Mesenchymal stem cell (in vitro differentiated cells and primary cell): Measurements from ENCODE around the gene SATB1.
A peak's percentile ranks its signal among the peaks of the same experiment; 100 is the strongest.

ENCODE experiments used
- DNase-seq: peaks from one replicate; pipeline ENCODE4 v3.0.0-alpha.2; 2013
- H2AFZ ChIP-seq: one replicate; pipeline ENCODE4 v1.6.1; 2013; ENCODE audit warnings: low read depth, mild to moderate bottlenecking, control low read depth, inconsistent platforms, low read length, moderate library complexity
- H2AK5ac ChIP-seq: 2 replicates; pipeline ENCODE4 v1.6.1; 2013; ENCODE audit warnings: low read length, moderate library complexity, mild to moderate bottlenecking, inconsistent platforms; ENCODE audit not compliant: severe bottlenecking
- H2BK120ac ChIP-seq: one replicate; pipeline ENCODE4 v1.6.1; 2013; ENCODE audit warnings: low read depth, mild to moderate bottlenecking, inconsistent platforms, low read length, moderate library complexity
- H2BK12ac ChIP-seq, 2 experiments: one replicate each; pipeline ENCODE4 v1.6.1; 2013; ENCODE audit warnings: inconsistent platforms in 2 of 2, low read length in 2 of 2, mild to moderate bottlenecking in 2 of 2, moderate library complexity in 2 of 2, control low read depth in 1 of 2
- H2BK15ac ChIP-seq: one replicate; pipeline ENCODE4 v1.6.1; 2013; ENCODE audit warnings: mild to moderate bottlenecking, low read depth, inconsistent platforms; ENCODE audit not compliant: poor library complexity, severe bottlenecking
- H2BK5ac ChIP-seq: 2 replicates; pipeline ENCODE4 v1.6.1; 2013; ENCODE audit warnings: low read depth, mild to moderate bottlenecking, low read length, control low read depth, inconsistent platforms; ENCODE audit not compliant: poor library complexity, severe bottlenecking
- H3K14ac ChIP-seq, 2 experiments: one replicate each; pipeline ENCODE4 v1.6.1; 2013; ENCODE audit warnings: inconsistent platforms in 2 of 2, low read length in 2 of 2, control low read depth in 1 of 2, mild to moderate bottlenecking in 1 of 2, moderate library complexity in 1 of 2
- H3K18ac ChIP-seq, 2 experiments: one replicate each; pipeline ENCODE4 v1.6.1; 2013; ENCODE audit warnings: inconsistent platforms in 2 of 2, low read length in 2 of 2, control low read depth in 1 of 2, low read depth in 1 of 2, mild to moderate bottlenecking in 1 of 2
- H3K23ac ChIP-seq, 2 experiments: one replicate each; pipeline ENCODE4 v1.6.1; 2013; ENCODE audit warnings: inconsistent platforms in 2 of 2, low read length in 2 of 2, mild to moderate bottlenecking in 2 of 2, moderate library complexity in 2 of 2, control low read depth in 1 of 2
- H3K27ac ChIP-seq: 2 replicates; pipeline ENCODE4 v1.5.1; 2013; ENCODE audit warnings: mild to moderate bottlenecking, moderate library complexity, low read length, control low read depth, inconsistent platforms; ENCODE audit not compliant: poor library complexity, severe bottlenecking
- H3K27me3 ChIP-seq, 2 experiments: 2 replicates each; pipeline versions ENCODE4 v1.6.1 to v1.7.0; 2013; ENCODE audit warnings: low read length in 2 of 2, mild to moderate bottlenecking in 2 of 2, moderate library complexity in 2 of 2, control low read depth in 1 of 2, inconsistent platforms in 1 of 2; ENCODE audit not compliant: control insufficient read depth in 1 of 2, insufficient read depth in 1 of 2
- H3K36me3 ChIP-seq, 2 experiments: 2 replicates each; pipeline versions ENCODE4 v1.6.1 to v1.7.0; 2013; ENCODE audit warnings: low read length in 2 of 2, control low read depth in 1 of 2, inconsistent platforms in 1 of 2, low read depth in 1 of 2, mild to moderate bottlenecking in 1 of 2; ENCODE audit not compliant: insufficient read depth in 2 of 2, control insufficient read depth in 1 of 2
- H3K4ac ChIP-seq, 2 experiments: one replicate each; pipeline ENCODE4 v1.6.1; 2013; ENCODE audit warnings: inconsistent platforms in 2 of 2, low read length in 2 of 2, mild to moderate bottlenecking in 2 of 2, moderate library complexity in 2 of 2, control low read depth in 1 of 2, low read depth in 1 of 2
- H3K4me1 ChIP-seq: 2 replicates; pipeline ENCODE4 v1.6.1; 2013; ENCODE audit warnings: low read depth, low read length, control low read depth; ENCODE audit not compliant: control insufficient read depth, insufficient read depth
- H3K4me2 ChIP-seq: 2 replicates; pipeline ENCODE4 v1.6.1; 2013; ENCODE audit warnings: low read length, mild to moderate bottlenecking, inconsistent platforms; ENCODE audit not compliant: poor library complexity, severe bottlenecking
- H3K4me3 ChIP-seq, 2 experiments: 2 replicates each; pipeline versions ENCODE4 v1.5.1 to v1.7.0; 2013; ENCODE audit warnings: low read length in 2 of 2, mild to moderate bottlenecking in 2 of 2, control low read depth in 1 of 2, low read depth in 1 of 2; ENCODE audit not compliant: insufficient read depth in 1 of 2
- H3K79me1 ChIP-seq: replicated peaks from 2 replicates; pipeline ENCODE4 v1.6.1; 2013; ENCODE audit warnings: mild to moderate bottlenecking, control low read depth, low read length, inconsistent platforms; ENCODE audit not compliant: poor library complexity, severe bottlenecking
- H3K9ac ChIP-seq: 2 replicates; pipeline ENCODE4 v1.7.0; 2013; ENCODE audit warnings: mild to moderate bottlenecking, low read length, moderate library complexity
- H3K9me3 ChIP-seq: 2 replicates; pipeline ENCODE4 v1.7.0; 2013; ENCODE audit warnings: mild to moderate bottlenecking, low read length; ENCODE audit not compliant: control insufficient read depth
- H4K8ac ChIP-seq: one replicate; pipeline ENCODE4 v1.6.1; 2013; ENCODE audit warnings: inconsistent platforms, mild to moderate bottlenecking, low read length, moderate library complexity
- H4K91ac ChIP-seq: one replicate; pipeline ENCODE4 v1.6.1; 2013; ENCODE audit warnings: mild to moderate bottlenecking, low read length, inconsistent platforms
- WGBS: methylation state at CpG from one replicate; pipeline ENCODE4 v1.1.7; 2013; ENCODE audit warnings: mixed read lengths; 5-methylcytosine and 5-hydroxymethylcytosine counted together

The SATB1 gene

DNA sequence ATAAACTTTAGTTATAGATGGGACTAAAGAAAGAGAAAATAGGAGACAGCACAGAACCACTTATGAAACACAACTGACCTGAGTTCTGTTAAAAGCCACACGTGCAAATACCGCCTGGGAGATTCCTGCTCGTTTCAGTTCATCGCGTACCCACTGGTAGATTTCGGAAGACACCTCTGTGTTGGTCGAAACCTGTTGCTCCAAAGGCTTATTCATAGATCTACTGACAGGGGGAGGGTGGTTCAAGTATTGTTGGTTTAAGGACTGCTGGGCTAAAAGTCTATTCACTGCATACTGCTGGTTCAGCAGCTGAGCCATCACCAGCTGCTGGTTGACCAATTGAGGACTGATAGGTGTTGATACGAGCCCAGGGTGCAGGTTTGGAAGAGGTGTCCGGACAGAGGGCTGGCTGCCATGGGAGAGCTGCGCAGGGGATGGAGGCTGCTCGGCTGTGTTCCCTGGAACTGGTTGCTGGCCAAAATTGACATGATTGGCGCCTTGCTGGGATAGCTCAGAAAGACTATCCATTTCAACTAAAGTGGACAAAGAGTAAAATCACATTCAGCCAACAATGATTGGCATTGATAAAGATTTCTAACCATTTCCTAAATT lies 30.6 kb downstream of the SATB1 start:
- Histone ChIP-seq H2AK5ac (no peak overlapping the region), H3K4me3 (no peak overlapping the region), H4K8ac (no peak overlapping the region), H3K4ac (no peak overlapping the region), H3K14ac (no peak overlapping the region), H2AFZ (no peak overlapping the region), H3K27me3 (no peaks in the 10 kb centered on the region), H2BK120ac (no peak overlapping the region), H3K79me1 (no peaks in the 10 kb centered on the region), H3K36me3 (peaks cover 5 to 21% of the 10 kb centered on the region in 2 experiments), H2BK15ac (no peak overlapping the region), H2BK12ac (no peak overlapping the region), H3K9me3 (no peaks in the 10 kb centered on the region), H3K23ac (no peak overlapping the region), H3K9ac (no peak overlapping the region), H2BK5ac (no peak overlapping the region), H4K91ac (no peak overlapping the region), H3K27ac (no peak overlapping the region), H3K4me2 (no peak overlapping the region), H3K18ac (no peak overlapping the region), H3K4me1 (peaks cover 2% of the 10 kb centered on the region)
- DNase-seq = no peak
- WGBS = 96% methylated on average over 12 of the region's 12 CpGs

DNA sequence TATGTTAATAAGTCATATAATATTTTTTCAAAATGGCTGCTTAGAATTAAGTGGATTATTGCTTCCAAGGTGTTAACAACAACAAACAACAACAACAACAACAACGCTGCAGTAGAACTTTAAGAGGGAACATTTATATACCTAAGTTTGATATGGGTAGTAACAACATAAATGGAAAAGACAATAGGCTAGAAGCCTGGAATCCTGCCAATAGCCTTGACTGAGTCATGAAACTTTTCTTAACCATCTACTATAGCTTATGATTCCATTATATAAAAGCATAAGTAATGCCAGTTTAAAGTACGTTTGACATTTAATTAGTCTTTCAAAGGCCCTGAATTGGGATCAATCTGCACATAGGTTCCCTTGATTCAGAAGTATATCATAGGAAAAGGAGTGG lies 31.2 kb downstream of the SATB1 start:
- Histone ChIP-seq H3K9me3 (no peaks in the 10 kb centered on the region), H3K9ac (no peak overlapping the region), H4K8ac (no peak overlapping the region), H2AK5ac (no peak overlapping the region), H2BK5ac (no peak overlapping the region), H3K14ac (no peak overlapping the region), H2BK120ac (no peak overlapping the region), H3K36me3 (peaks cover 5 to 21% of the 10 kb centered on the region in 2 experiments), H3K4me1 (peaks cover 2% of the 10 kb centered on the region), H3K4ac (no peak overlapping the region), H3K27me3 (no peaks in the 10 kb centered on the region), H3K27ac (no peak overlapping the region), H2AFZ (no peak overlapping the region), H3K4me2 (no peak overlapping the region), H3K79me1 (no peaks in the 10 kb centered on the region), H3K18ac (no peak overlapping the region), H3K4me3 (no peak overlapping the region), H2BK15ac (no peak overlapping the region), H4K91ac (no peak overlapping the region), H2BK12ac (no peak overlapping the region), H3K23ac (no peak overlapping the region)
- 82% methylated on average over 1 of the region's 2 CpGs for WGBS
- peak; percentile 2 for DNase-seq

DNA sequence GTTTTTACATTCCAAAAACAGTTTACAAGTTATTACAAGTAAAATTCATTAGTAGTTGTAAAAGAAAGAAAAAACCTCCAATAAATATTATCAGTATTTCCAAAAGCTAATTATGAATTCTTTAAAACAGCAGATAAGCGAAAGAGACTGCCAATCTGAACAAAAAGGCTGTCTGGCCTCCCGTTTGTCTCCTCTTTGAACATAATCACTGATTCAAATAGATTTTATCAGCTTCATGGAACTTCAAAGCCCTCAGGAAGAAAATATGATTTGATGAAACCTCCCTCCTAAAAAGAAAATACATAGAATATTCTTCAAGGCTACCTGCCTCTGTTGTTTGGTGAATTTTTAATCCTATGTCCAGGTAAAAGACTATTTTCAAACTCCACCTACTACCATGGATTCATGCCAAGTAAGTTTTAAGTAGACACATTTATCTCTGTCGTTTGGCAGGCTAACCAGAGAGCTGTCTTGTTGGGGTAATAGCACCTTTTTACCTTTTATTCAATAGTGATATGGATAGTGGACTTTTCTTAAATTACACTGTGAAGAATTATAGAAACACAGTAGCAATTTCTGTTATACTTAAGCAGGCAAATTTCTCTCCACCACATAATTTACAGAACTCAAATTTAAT lies 35.0 kb downstream of the SATB1 start:
- Histone ChIP-seq H3K79me1 (no peaks in the 10 kb centered on the region), H4K91ac (no peak overlapping the region), H3K36me3 (peaks cover 5 to 16% of the 10 kb centered on the region in 2 experiments), H3K4me1 (peaks cover 2% of the 10 kb centered on the region), H2BK15ac (no peak overlapping the region), H2AK5ac (no peak overlapping the region), H3K23ac (no peak overlapping the region), H3K18ac (no peak overlapping the region), H3K4me2 (no peak overlapping the region), H3K14ac (no peak overlapping the region), H3K9me3 (no peaks in the 10 kb centered on the region), H2BK12ac (no peak overlapping the region), H3K9ac (no peak overlapping the region), H4K8ac (no peak overlapping the region), H3K27ac (no peak overlapping the region), H2AFZ (no peak overlapping the region), H3K4me3 (no peak overlapping the region), H2BK5ac (no peak overlapping the region), H3K27me3 (no peaks in the 10 kb centered on the region), H3K4ac (no peak overlapping the region), H2BK120ac (no peak overlapping the region)
- 85% methylated on average over 3 of the region's 3 CpGs for WGBS
- no peak for DNase-seq

DNA sequence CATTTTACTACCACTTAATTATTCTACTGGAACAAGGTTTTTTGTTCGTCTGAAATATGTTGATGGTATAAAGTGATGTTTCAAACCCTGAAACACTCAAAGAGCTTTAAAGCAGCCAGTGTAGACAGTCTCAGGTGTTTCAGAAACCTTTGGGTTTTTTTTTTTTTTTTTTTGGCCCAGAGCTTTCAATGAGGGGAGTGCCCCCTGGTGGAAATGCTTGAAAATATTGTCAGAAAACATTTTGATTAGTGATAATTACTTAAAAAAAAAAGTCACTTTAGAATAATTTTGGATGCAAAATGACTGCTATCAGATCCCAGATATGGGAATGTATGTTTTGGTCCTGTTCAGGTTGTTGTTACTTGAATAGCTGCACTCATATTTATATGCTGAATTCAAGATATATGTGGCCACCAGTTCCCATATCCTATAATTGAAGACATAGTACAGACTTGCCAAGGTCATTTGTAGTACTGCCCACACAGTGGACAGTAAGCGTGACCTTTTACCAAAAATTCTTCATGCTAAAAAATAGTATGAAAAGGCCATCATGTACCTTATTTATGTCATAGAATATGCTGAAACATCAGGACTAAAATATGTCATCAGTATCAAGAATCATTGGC lies 35.9 kb downstream of the SATB1 start:
- H3K23ac ChIP-seq = no peak overlapping the region
- no peak overlapping the region for H2BK120ac ChIP-seq
- H2BK5ac ChIP-seq = no peak overlapping the region
- H3K4me3 ChIP-seq = no peak overlapping the region
- H4K91ac ChIP-seq = no peak overlapping the region
- H2AFZ ChIP-seq = no peak overlapping the region
- H3K79me1 ChIP-seq = no peaks in the 10 kb centered on the region
- H2AK5ac ChIP-seq = no peak overlapping the region
- H3K18ac ChIP-seq = no peak overlapping the region
- no peak overlapping the region for H3K27ac ChIP-seq
- peak; percentile 43 for DNase-seq
- no peak overlapping the region for H3K4me2 ChIP-seq
- no peak overlapping the region for H3K4ac ChIP-seq
- H3K4me1 ChIP-seq = no peaks in the 10 kb centered on the region
- no peaks in the 10 kb centered on the region for H3K27me3 ChIP-seq
- H3K9me3 ChIP-seq = no peaks in the 10 kb centered on the region
- H4K8ac ChIP-seq = no peak overlapping the region
- peaks cover 0 to 11% of the 10 kb centered on the region in 2 experiments for H3K36me3 ChIP-seq
- H2BK12ac ChIP-seq = no peak overlapping the region
- no peak overlapping the region for H3K14ac ChIP-seq
- WGBS = 0% methylated on average over 1 of the region's 2 CpGs
- H3K9ac ChIP-seq = no peak overlapping the region
- H2BK15ac ChIP-seq = no peak overlapping the region
